Muscle of arm (tissue), 12 donors: Measurements from ENCODE around the gene ANKFN1. TPM values are rescaled to one million over a fixed set of nuclear protein-coding genes. Genes with fewer than 3 reads are reported as not detected.
A peak's percentile ranks its signal among the peaks of the same experiment; 100 is the strongest.

ENCODE experiments used
- DNase-seq: peaks from one replicate; pipeline ENCODE4 v3.0.0-alpha.2; 2013
- polyA plus RNA-seq, 12 donors: library from polyadenylated mRNA; unstranded; fragments of 120-200 nt; gene quantifications; one replicate each; pipeline ENCODE4 v1.2.1, GENCODE V29; 2013; ENCODE audit not compliant: insufficient read length in 12 of 12

Gene ANKFN1
- polyA plus RNA-seq, 12 donors, result 0.15 to 12.4 (median 2.1) TPM; not detected in 2

DNA sequence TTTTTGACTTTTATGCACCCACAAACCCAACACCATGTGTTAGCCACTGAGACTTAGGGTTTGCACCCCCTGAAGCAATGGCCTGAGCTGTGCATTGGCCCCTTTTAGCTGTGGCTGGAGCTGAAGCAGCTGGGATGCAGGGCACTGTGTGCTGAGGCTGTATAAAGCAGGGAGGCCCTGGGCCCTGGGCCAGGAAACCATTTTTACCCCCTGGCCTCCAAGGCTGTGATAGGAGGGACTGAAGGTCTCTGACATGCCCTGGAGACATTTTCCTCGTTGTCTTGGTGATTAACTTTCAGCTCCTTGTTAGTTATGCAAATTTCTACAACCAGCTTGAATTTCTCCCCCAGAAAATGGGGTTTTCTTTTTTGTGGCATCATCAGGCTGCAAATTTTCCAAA is 6.7 kb upstream of the ANKFN1 start:
- DNase-seq, result no peak

DNA sequence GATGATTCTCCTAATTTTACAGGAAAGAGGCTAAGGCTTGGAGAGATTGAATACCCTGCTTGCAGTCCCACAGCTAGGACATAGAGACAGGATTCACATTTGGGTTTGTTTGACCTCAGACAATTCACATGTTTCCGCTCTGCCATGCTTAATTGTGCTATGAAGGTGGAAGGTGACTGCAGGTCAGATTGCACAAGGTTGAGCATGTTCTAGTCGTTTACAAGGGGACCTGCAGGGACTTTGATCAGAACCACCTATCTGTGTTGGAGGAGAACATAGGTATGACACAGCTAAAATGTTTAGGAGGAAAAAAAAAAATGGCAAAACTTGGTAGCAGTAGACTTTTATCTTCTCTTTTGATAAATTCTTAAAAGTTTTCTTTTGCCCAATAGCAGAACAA is 4.9 kb upstream of the ANKFN1 start:
- DNase-seq, result no peak

DNA sequence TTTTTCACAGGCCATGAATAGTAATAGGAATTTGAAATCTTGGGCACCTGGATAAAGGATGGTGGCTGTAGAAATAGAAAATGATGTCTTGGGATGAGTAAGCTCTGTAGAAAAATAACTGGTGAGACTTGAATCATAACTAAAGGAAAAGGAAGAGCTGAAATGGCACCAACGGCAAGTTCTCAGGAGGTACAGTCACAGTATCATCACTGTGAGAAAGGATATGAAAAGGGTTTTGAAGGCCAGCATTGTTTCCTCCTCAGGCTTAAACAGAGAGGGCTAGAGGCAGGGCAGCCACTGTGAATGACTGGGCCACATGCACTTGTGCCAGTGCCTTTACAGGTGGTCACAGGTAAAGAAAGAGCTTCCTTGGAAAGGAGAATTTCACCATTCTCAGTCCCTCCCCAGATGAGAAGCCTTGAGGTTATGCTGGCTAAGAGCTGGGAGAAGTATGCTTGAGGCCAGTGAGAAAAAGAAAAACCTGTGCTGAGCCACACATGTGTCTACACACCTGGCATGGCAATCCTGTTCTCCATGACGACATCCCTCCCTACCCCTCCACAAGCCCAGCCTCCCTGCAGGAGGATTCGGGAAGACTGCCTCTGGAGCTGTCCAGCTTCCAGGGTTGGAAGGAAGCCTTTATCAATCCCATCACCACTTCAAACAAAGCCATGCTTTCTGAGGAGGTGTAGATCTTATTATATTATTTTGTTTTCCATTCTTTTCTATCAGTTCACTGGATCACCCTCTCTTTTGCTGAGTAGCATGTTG is 3.8 kb upstream of the ANKFN1 start:
- no peak for DNase-seq

DNA sequence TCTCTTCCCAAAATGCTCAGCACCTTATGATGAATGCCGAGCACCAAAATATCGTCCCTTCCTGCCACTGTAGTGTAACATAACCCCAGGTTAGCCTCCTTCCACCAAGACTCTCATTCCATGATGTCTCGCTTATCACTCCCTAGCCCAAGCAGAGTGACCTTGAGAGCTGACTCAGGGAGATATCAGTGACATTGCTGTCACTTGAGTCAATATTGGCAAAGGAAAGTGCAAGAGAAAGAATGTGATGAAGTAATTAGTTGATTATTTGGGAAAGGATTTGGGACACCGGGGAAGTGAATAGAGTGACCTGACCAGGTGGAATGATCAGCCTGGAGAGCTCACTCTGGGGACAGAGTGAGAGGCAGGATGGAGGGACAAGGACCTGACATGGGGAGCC is 2.6 kb upstream of the ANKFN1 start:
- DNase-seq, result no peak

DNA sequence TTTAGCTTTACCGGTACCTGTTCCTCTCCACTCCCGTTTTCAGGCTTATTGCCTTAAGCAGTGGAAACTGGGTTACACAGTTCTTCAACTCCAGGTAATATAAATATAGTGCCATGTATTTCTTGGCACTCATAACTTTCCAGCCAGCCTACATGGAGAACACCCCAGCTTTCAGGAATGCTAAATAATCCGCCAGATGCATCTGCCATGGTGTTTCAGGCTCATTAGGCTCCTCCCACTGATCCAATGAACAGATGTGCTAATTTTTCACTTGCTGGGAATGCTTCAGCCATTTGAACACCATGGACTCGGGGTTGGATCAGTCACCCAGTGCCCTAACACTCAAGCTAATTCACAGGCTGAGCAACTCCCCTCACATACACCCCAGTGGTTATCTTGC is 4.6 kb downstream of the ANKFN1 start:
- DNase-seq, result no peak

DNA sequence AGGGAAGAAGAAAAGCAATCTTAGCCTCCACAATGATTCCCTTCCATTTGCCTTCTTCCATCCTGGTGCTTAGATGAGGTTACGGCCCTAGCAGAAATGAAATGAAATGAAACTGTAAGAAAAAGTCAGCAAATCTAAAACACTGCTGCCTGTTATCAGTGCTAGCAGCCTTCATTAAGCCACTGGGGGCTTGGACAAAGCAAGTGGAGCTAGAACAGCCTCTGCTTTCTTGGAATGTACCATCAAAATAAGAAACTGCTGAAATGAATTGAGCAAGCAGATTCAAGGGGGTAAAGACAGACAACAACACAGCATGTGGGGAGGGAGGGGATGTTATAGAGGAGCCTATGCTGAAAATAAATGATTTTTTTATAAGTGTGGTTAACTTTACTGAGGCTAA is 5.1 kb downstream of the ANKFN1 start:
- no peak for DNase-seq

DNA sequence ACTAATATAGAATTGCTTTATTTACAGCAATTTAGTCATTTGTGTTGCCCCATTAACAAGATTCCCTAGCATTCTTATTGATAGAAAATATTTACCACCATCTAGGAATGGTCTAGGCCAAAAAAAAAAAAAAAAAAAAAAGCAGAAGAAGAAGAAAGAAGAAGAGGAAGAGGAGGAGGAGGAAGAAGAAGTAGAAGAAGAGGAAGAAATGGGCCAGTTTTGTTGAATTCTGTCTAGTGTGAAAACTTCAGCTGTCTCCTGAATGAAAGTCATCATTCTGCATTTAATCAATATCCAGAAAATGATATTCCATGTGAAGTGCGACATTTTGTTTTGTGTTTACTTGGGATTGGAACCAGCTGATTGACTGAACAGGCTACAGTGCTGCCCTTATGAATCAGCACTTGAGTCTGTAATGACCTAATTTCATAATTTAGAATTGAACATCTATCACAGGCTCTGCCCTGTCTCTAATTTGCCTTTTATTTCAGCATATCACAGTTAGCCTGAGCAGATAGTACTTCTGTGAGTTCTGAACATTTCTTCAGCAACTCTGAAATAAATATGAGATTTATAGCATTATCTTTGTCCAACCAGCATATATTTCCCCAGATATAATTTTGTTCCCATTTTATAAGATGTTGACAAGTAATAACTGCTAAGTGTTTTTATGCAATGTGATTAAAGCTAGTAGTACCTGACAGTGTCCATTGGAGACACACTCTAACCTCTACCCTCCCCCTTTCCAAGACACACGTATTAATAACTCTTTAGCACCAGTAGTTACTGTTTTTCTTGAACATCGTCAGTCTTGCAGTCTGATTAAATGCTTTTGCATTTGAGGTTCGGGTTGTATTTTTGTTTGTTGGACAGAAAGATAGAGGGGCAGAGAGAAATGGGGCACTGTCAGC is 5.9 kb downstream of the ANKFN1 start:
- no peak for DNase-seq

DNA sequence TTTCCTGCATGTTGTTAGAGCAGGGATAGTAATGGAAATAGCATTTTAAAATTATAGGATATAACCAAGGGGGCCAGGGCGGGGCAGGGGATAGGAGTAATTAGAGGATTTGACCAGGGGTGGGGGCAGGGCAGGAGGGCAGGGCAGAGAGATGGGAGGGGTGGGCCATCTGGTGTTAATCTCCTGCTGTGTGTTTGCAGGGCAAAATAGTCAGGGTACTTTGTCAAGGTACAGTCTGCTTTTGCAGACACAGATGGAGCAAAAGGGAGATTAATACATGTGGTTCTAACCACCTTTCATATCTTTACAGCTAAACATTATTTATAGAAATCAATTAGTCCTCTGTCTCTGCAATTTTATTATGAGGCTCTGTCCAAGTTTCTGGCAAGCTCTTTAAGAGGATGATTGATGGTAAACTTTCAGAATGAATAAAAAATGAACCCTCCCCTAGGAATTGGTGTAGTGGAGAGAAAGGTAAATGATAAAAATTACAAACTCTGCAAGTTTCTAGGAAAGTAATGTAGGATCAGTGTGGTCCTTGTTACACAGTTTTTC is 6.6 kb downstream of the ANKFN1 start:
- no peak for DNase-seq

DNA sequence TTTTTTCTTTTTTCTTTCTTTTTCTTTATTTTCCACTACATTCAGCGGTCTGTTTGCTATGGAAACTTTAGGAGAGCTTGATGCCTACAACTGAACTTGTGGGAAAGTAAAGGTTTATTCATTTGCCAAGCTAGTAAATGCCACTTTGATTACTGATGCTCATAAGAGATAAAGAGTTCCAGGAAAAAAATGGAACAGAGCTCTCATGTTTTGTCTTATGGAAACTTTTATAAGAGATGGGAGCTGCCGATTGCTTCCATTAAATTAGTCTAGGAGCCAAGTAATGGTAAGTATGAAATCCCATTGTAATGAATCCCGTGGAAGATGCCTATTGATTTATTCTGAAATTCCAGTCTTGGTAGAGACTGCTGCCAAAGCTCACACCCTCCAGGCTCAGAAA is 7.1 kb downstream of the ANKFN1 start:
- no peak for DNase-seq

DNA sequence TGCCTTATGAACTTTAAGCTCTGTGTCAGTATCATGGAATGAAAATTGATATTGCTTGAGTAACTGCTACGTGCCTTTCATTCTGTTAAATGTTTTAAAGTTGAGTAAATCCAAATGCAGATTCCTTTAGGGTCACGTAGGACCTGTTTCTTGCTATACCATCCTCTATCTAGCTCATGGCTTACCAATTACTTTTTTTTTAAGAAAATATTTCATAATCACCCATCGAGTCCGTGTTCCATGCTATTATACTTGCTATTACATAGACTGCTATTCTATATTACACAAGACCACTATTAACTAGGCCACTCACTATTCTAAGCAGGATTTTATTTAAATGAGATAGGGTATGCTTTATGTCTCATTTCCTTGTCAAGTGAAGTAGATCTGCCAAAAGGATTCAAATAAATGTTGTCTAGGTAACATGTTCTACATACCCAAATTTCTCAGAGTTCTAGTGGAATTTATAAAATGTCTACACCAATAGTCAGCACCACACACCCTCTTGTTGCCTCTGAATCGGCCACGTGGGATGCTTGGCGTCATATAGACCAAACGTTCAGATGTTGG is 11.9 kb downstream of the ANKFN1 start:
- DNase-seq, result no peak

DNA sequence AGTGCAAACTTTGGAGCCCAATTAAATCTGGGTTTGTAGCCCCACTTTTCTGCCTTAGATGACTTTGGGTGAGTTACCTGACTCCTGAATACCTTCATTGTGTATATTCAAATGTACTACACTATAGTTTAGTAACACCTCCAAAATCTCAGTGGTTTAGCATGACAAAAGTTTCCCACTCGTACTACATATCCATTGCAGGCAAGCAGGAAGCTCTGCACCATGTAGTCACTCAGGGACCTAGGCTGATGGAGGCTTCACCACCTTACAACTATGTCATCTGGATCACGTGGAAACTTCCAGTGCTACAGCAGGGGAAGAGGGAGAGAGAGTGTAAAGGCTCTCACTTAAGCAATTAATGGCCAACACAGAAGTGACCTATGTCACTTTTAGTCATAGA is 14.2 kb downstream of the ANKFN1 start:
- no peak for DNase-seq

DNA sequence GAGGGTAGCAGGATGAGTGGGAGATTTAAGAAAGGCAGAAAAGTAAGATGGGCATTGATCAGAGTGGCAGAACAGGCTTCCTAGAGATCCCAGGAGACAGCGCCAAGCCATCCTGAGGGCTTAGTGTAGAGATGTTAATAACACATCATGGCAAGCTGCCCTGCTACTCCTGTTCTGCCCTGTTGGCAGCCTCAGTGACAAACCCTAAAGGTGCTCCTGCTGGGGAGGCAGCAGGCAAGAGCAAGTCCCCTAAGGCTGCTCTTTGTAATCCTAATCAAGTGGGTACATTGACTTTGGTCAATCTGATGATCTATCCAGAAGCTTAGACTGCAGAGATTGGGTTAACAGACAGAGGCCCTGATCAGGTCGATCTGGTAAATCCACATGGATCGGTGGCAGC is 16.3 kb downstream of the ANKFN1 start:
- no peak for DNase-seq

DNA sequence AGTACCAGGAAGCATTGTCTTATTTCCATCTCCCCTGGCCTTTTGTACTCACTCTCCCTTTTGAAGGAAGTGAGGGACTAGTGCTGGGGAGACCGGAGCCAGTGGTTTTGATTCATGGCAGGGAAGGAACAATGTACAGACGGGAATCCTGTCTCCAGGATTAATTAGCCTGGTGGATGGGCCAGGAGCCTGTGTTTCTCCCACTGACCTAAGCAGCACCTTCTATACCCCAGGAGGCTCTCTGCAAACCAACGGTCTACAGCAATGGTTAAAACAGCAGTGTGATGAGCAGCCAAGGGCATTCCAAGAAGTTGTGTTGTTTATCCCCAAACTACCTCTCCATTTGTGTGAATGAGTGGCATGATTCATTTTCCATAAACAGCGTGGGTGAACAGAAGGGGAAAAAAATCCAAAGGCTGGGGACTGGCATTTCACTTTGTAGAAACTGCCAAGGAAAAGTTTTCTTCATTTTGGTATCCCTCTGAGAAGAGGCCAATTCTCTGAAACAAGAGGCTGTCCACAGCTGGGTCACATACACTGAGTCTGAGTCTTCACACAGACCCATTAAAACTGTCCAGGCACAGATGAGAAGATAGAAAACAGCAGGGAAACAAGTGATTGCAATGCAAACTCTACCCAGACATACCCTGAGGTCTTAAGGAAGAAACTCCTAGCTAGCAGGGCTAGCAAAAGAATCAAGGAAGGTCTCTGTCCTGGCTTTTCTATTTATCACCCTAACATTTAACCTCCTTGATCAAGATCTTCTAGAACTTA is 18.1 kb downstream of the ANKFN1 start:
- no peak for DNase-seq

DNA sequence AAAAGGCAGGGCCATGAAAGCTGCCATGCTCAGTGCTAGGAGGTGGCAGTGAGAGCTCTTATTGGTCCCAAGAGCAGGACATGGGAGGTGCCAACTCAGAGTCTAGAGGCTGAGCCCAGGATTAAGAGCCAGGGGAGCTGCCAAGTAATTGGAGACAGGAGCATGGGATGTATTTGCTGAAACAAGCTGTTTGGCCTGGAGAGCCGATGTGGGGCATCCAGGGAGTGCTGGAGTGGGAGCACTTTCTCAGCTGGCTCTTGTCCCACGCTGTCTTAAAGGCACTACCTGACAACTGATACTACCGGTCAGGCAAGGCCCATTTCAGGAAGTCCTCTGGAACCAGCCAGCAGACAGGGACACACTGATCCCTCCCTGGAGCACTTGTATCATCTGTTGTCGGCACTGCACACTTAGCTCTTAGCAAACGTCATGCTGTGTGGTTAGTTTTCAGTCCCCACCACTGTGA is 19.3 kb downstream of the ANKFN1 start:
- peak; percentile 45 for DNase-seq

DNA sequence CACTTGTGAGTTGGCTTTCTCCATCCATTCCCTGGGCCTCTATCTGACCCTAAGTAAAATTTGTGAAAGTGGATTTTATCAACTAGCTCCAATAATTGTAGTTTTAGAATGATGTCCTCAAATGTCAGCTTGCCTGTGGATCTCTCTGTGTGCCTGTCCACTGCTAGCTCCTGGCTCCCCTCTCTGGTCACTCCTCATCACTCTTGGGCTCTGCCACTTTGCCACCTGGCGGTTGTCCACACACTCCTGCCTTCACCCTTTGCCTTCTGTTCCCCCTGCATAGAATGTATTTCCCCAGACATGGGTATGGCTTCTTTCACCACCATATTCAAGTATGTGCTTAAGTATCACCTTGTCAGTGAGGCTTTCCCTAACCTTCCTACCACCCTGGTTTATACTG is 19.8 kb downstream of the ANKFN1 start:
- no peak for DNase-seq

DNA sequence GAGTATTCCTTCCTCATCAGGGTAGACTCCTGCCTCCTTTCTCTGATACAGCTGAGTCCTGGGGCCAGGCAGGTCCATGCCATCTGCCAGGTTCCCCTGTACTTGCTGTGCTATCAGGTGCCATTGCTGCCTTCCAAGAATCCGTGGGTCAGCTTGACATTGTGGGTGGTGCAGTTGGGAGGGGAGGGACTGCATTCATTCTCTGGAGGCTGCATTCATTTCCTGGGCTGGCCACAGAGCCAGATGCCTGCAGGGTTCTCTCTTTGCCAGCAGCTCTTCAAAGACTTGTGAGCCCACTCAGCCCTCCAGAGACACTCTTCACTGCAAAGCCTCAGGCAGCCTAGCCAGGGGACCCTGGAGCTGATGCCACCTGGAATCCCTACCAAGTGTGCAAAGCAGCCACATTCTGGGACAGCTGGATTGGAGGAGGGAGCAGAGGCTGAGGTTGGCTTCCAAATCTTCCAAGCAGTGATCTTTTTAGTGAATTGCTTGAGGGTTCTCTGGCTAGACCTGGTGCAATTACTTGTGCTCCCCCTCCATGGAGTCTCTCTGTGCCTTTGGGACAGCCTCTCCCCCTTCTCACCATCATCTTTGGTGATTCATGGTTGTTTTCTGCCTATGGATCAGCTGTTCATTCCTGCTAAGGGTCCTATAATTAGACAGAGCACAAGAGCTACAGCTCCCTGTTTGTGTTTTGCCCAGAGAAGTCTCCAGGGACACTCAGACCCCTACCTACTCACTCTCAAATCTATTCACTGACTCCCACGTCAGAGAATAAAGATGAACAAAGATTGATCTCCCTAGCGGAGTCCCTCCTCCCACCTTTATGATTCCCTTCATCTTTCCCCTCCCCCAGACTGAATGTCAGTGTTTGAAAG is 20.9 kb downstream of the ANKFN1 start:
- DNase-seq, result no peak

DNA sequence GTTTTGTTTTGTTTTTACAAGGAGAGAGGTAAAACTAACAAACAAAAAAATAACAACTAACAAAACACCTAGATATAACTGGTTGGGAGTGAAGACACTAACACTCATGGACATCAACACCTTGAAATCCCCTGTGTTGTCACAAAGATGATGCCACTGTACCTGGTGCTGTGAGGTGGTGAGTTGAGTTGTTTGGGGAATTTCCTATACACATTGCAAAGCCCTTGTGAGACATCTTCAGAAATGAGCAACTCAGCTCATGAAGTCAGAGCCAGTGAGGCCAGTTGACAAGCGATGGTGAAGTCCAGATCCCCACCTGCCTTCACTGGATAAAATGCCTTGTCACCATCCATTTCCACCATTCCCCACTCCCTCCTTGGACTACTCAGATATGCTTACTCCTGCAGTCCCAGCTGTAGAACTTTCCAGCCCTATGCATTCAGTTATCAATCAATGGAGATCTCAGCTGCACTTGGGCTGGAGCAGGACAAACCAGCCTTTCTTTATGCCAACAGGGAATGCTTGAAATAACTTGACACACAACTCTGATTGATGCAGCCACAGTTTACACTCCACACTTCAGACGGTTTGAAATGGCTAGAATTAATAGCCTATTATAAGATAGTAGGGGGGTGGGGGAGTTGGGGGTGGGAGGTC is 22.2 kb downstream of the ANKFN1 start:
- no peak for DNase-seq

DNA sequence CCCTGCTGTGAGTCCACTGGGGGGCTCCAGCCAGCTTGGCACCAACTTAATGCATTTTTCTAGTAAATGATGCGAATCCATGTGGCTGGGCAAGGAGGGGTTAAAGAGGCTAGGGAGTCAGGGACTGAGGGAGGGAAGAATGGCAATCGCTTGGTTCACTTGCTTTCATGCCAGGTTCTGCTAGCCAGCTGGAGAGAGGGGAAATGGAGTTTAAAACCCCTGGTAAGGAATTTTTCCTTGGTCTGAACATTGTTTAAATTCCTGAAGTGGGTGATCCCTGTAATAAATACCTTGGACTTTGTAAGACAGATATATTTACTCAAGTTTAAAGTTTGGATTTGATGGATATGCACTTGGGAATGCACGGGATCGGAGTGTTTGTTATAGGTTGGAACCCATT is 22.8 kb downstream of the ANKFN1 start:
- DNase-seq, result no peak

DNA sequence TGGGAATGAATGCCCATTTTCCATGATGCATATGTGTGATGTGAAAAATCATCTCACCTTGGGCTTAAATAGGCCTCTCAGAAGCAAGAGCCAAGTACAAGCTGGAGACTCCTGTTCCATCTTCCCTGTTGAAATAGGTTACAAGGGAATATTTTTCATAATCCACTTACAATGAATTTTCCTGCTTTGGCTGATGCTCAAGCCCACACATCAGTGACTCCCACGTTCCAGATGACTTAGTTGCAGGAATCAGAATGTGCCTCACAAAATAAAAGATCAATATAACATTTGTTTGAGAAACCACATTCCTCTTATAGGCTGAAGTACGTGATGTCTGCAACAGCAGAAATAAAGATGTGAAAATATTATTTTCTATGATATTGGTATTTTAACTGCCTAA is 24.1 kb downstream of the ANKFN1 start:
- DNase-seq, result no peak

DNA sequence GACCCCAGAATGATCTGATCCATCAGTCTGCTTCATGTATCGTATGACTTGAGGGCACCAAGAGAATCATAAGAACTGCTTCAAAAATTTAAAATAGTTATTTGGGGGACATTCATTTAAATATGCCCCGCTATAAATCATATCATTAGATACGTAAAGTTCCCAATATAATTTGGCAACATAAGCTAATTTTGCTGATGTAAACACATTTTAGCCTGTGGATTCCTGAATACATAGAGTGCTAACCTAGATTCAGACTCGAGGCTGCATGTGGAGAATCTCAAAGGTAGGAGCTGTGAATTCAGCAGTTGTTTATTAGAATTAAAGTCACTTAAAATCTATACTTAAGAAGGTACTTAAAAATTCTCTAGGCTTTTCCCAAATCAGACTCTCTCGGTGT is 24.9 kb downstream of the ANKFN1 start:
- DNase-seq, result no peak
